ENCODE data around the gene SH3BGRL.
A peak's percentile ranks its signal among the peaks of the same experiment; 100 is the strongest.

The SH3BGRL gene

GRCh38 chrX:81201671-81202455, at the start of gene SH3BGRL, which contains the start of gene HMGN5:
Gene SH3BGRL (plus strand): TSS chrX:81202102. CDS start chrX:81202201, 99 bp downstream.
Gene HMGN5 (minus strand): TSS chrX:81201913. CDS start chrX:81121549, 80,364 bp downstream.
- DNase-seq (ENCODE audit: low read depth in 2 of 2): peak; percentile 12 to 31

GRCh38 chrX:81168391-81168790, 33.5 kb upstream of the SH3BGRL start:
- DNase-seq (ENCODE audit: low read depth in 2 of 2): no peak

DNA sequence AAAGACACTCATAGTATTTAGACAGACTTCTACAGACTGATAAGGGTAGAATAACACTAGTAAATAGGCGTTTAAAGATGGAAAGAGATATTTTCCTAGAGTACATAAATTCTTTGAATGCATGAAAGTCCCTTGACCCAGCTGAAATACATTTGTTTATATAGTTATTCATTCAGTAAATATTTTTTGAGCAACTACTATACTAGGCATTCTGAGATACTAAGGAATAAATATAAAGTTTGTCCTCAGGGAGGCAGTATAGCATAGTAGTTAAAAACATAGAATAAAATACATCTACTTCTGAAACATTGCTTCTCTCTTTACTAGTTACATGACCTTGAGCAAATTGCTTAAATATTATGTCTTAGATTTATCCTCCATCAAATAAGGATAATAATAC, 27.6 kb upstream of the SH3BGRL start:
- DNase-seq (ENCODE audit: low read depth in 2 of 2): no peak

GRCh38 chrX:81195259-81195658, 6.6 kb upstream of the SH3BGRL start:
- no peak for DNase-seq (ENCODE audit: low read depth in 2 of 2)

GRCh38 chrX:81195712-81196111, 6.2 kb upstream of the SH3BGRL start:
- DNase-seq (ENCODE audit: low read depth in 2 of 2): peak; percentile 30 to 40

- DNase-seq (ENCODE audit: low read depth in 2 of 2): no peak
Observed at GRCh38 chrX:81201071-81201470, 831 bp upstream of the SH3BGRL start.

DNA sequence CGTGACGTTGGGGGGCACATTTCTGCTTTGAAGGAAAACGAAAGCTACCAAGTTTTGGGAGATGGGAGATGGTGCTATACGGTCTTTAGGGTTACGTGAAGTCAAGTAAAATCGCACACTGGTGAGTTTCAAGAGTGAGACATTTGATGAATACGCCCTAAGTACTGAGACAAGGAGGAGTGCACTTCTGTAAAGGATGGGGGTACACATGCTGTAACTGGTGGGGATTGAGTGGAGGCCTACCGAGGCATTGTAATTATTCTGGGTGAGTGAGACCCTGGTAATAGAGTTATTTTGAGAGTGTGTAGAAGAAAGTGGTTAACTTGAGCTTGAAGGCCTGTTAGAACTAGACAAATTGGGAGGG, 536 bp downstream of the SH3BGRL start:
- DNase-seq (ENCODE audit: low read depth in 2 of 2): no peak

GRCh38 chrX:81202943-81203342, 1.0 kb downstream of the SH3BGRL start:
- DNase-seq (ENCODE audit: low read depth in 2 of 2): no peak

- DNase-seq (ENCODE audit: low read depth in 2 of 2): no peak
Observed at GRCh38 chrX:81205551-81205950, 3.6 kb downstream of the SH3BGRL start.

DNA sequence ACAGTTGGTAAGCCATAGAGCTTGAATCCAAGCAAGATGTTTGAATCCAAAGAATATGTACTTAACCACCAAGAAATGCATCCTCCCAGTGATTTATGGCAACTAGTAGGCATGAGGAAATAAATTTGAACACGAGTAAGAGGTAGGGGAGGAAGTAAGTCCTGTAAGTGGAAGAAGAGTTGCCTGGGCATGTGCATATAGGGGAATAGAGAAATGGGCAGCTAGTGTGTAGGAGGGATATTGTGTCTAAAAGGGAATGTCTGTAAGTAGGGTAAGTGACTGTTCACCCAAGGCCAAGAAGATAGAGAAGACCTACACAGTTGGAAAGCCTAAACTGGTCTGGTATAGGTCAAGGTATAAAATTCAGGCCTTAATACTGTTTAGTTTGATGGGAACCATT, 4.6 kb downstream of the SH3BGRL start:
- DNase-seq (ENCODE audit: low read depth in 2 of 2): no peak

GRCh38 chrX:81208916-81209315, 7.0 kb downstream of the SH3BGRL start:
- DNase-seq (ENCODE audit: low read depth in 2 of 2): no peak

DNA sequence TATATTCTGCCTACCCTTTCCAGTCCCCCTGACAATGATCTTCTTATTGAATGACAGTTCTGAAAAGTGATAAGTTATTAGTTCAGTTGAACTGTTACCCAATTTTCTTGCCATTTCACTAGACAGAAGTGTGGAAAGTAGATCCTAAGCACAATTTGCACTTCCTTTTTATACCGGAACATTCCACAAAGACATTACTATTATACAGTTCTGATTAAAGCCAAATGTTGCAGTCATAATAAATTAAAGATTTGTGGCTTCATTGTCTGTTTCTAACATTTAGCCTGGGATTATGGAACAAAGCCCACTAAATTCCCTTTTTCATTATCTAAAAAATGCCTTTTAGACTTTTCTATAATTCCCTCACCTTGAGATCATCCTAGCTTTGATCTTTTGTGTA, 13.8 kb downstream of the SH3BGRL start:
- DNase-seq (ENCODE audit: low read depth in 2 of 2): no peak

- DNase-seq (ENCODE audit: low read depth in 2 of 2): no peak
Observed at GRCh38 chrX:81229229-81229628, 27.3 kb downstream of the SH3BGRL start.

GRCh38 chrX:81229901-81230300, 28.0 kb downstream of the SH3BGRL start:
- DNase-seq (ENCODE audit: low read depth in 2 of 2): no peak

- DNase-seq (ENCODE audit: low read depth in 2 of 2): no peak
Observed at GRCh38 chrX:81231476-81231875, 29.6 kb downstream of the SH3BGRL start.

DNA sequence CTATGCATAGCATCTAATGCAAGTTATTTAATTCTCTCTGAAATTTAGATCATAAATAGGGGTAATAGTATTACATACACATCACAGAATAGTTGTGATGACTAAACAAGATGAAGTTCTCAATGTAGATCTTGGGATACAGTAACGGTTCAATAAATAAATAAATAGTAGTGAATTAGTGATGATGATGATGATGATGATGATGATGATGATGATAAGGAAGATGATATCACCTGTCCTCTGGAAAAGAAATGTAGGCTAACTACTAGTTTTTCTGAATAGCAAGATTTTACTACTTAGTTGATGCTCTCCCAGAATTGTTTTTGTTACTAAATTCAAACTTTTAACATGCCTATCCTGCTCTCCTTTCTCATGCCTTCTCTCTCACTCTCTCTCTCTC, 30.3 kb downstream of the SH3BGRL start:
- DNase-seq (ENCODE audit: low read depth in 2 of 2): no peak

DNA sequence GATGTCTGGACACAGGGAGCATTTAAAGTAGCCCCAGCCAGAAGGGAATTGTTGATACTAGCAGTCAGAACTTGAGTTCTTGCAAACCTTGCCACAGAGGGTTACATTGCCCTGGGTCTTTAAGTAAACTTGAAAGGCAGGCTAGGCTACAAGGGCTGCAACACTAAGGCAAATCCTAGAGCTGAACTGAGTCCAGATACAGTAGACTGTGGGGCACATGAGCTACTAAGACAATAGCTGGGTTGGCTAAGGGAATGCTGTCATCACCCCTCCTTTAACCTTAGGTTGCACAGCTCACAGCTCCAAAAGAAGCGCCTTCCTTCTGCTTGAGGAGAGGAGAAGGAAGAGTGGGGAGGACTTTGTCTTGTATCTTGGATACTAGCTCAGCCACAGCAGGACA, 35.6 kb downstream of the SH3BGRL start:
- DNase-seq (ENCODE audit: low read depth in 2 of 2): no peak

GRCh38 chrX:81238166-81238565, 36.3 kb downstream of the SH3BGRL start:
- no peak for DNase-seq (ENCODE audit: low read depth in 2 of 2)

GRCh38 chrX:81240701-81241331, 38.9 kb downstream of the SH3BGRL start:
- no peak for DNase-seq (ENCODE audit: low read depth in 2 of 2)

- DNase-seq (ENCODE audit: low read depth in 2 of 2): no peak
Observed at GRCh38 chrX:81241753-81242152, 39.9 kb downstream of the SH3BGRL start.

- no peak for DNase-seq (ENCODE audit: low read depth in 2 of 2)
Observed at GRCh38 chrX:81255876-81256275, 54.0 kb downstream of the SH3BGRL start.

GRCh38 chrX:81257817-81258216, 55.9 kb downstream of the SH3BGRL start:
- no peak for DNase-seq (ENCODE audit: low read depth in 2 of 2)

DNA sequence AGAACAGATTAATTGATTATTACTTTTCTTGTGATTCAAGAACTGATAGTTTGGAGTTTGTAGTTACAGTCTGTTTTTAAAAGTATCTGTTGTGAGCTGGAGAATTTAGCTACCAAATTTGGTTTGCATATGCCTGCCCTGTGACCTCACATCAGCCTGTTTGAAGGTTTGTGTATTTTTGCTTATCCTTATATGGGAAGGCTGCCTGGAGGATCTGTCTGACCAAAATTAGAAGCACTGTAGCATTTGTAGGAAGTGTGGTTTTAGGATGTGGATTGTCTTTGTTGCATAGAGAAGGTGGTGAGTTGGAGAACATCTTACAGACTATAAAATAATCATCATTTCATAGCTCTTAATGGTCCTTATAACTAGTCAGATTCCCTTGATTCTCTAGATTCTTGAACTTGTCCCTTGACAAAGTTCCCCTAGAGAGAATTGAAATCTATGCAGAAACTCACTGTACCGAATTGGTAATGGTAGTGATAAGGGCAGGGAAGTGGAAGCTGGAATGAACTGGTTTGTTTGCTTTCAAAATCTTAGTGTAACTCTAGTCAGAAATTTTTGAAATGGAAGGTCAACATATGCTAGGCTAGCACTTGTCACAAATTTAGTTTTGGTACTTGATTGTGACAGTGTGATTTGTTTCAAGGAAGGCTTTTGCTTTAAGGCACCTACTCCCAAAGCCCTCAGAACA, 57.3 kb downstream of the SH3BGRL start:
- DNase-seq (ENCODE audit: low read depth in 2 of 2): no peak
